DOHH2 (cell line): ENCODE results near the gene CPZ.
"Not testable (repeated sequence)": the region's sequence is repeated elsewhere in the genome, so short reads cannot be mapped to it uniquely, and the experiment has no call there.

ENCODE experiments used
- H3F3A ChIP-seq: fragments of 200-600 bp; sonication (generic), shearing (Covaris generic); 2 replicates; pipeline ENCODE4 v1.6.0; 2016; ENCODE audit warnings: antibody characterized with exemption, mild to moderate bottlenecking; ENCODE audit not compliant: control insufficient read depth, insufficient read depth
- H3K27ac ChIP-seq: fragments of 200-600 bp; sonication (generic); 2 replicates; pipeline ENCODE4 v1.5.1; 2014; ENCODE audit warnings: low read depth, mild to moderate bottlenecking, low read length, moderate library complexity
- H3K27me3 ChIP-seq: fragments of 200-600 bp; sonication (generic); 2 replicates; pipeline ENCODE4 v1.6.1; 2014; ENCODE audit warnings: mild to moderate bottlenecking, low read length, mixed read lengths; ENCODE audit not compliant: control insufficient read depth
- H3K36me3 ChIP-seq: fragments of 200-600 bp; sonication (generic); 2 replicates; pipeline ENCODE4 v1.6.1; 2014; ENCODE audit warnings: mild to moderate bottlenecking, low read length, moderate library complexity, mixed read lengths; ENCODE audit not compliant: control insufficient read depth
- H3K4me1 ChIP-seq: fragments of 200-600 bp; sonication (generic); 2 replicates; pipeline ENCODE4 v1.6.1; 2014; ENCODE audit warnings: mild to moderate bottlenecking, low read length, mixed read lengths; ENCODE audit not compliant: control insufficient read depth
- H3K4me2 ChIP-seq: fragments of 200-600 bp; sonication (generic); 2 replicates; pipeline ENCODE4 v1.6.0; 2014; ENCODE audit warnings: mild to moderate bottlenecking, low read length, moderate library complexity
- H3K4me3 ChIP-seq: fragments of 200-600 bp; sonication (generic); 2 replicates; pipeline ENCODE4 v1.5.1; 2014; ENCODE audit warnings: mild to moderate bottlenecking, low read length, mixed read lengths
- H3K79me2 ChIP-seq: fragments of 200-600 bp; sonication (generic); 2 replicates; pipeline ENCODE4 v1.6.1; 2014; ENCODE audit warnings: mild to moderate bottlenecking, low read length, mixed read lengths; ENCODE audit not compliant: control insufficient read depth
- H3K9me2 ChIP-seq: fragments of 200-600 bp; sonication (generic); replicated peaks from 2 replicates; pipeline ENCODE4 v1.6.1; 2014; ENCODE audit warnings: mild to moderate bottlenecking, low read length, mixed read lengths; ENCODE audit not compliant: control insufficient read depth
- H3K9me3 ChIP-seq: fragments of 200-600 bp; sonication (generic); 2 replicates; pipeline ENCODE4 v1.6.1; 2014; ENCODE audit warnings: antibody characterized with exemption, low read length, mixed read lengths; ENCODE audit not compliant: control insufficient read depth, insufficient read depth
- H4K20me1 ChIP-seq: fragments of 200-600 bp; sonication (generic); 2 replicates; pipeline ENCODE4 v1.6.0; 2014; ENCODE audit warnings: low read depth, mild to moderate bottlenecking, antibody characterized with exemption, low read length, moderate library complexity; ENCODE audit not compliant: control insufficient read depth, insufficient read depth
- CTCF ChIP-seq: fragments of 200-600 bp; sonication (generic); IDR thresholded peaks from one replicate; pipeline ENCODE4 v1.5.1; 2014; ENCODE audit warnings: antibody characterized with exemption, mild to moderate bottlenecking, low read depth, low read length; ENCODE audit not compliant: poor library complexity, severe bottlenecking
- EZH2phosphoT487 ChIP-seq: fragments of 200-600 bp; sonication (generic); IDR thresholded peaks from 2 replicates; pipeline ENCODE4 v1.6.1; 2017; ENCODE audit warnings: borderline replicate concordance, mild to moderate bottlenecking, antibody characterized with exemption, low read length, moderate library complexity, mixed read lengths

CPZ gene

GRCh38 chr4:8573266-8573665 is 19.3 kb upstream of the CPZ start:
- H3K79me2 ChIP-seq, result no peaks in the 10 kb centered on the region
- no peak overlapping the region for H3K27ac ChIP-seq
- no peaks in the 10 kb centered on the region for H3F3A ChIP-seq

GRCh38 chr4:8574796-8575370 is 17.7 kb upstream of the CPZ start:
- no peaks in the 10 kb centered on the region for H3F3A ChIP-seq
- H3K4me1 ChIP-seq, result no peaks in the 10 kb centered on the region
- H3K9me2 ChIP-seq, result no peaks in the 10 kb centered on the region
- no peak overlapping the region for H3K27ac ChIP-seq
- no peak overlapping the region for H3K4me3 ChIP-seq
- H3K4me2 ChIP-seq, result no peak overlapping the region
- H3K36me3 ChIP-seq, result no peaks in the 10 kb centered on the region
- no peaks in the 10 kb centered on the region for H4K20me1 ChIP-seq
- H3K79me2 ChIP-seq, result no peaks in the 10 kb centered on the region
- H3K9me3 ChIP-seq, result no peaks in the 10 kb centered on the region
- no peaks in the 10 kb centered on the region for H3K27me3 ChIP-seq
- TF ChIP-seq EZH2phosphoT487, result no peak
- no peak for TF ChIP-seq CTCF

More at GRCh38 chr4:8573266-8573665, 19.3 kb upstream of the CPZ start:
- Histone ChIP-seq H3K9me2 (no peaks in the 10 kb centered on the region), H3K4me1 (no peaks in the 10 kb centered on the region), H3K4me3 (no peak overlapping the region), H4K20me1 (no peaks in the 10 kb centered on the region), H3K27me3 (no peaks in the 10 kb centered on the region), H3K9me3 (no peaks in the 10 kb centered on the region; the same call in 1 of the 2 replicates), H3K36me3 (no peaks in the 10 kb centered on the region), H3K4me2 (no peak overlapping the region)
- TF ChIP-seq CTCF (no peak), EZH2phosphoT487 (no peak)

- Histone ChIP-seq H3K27ac (no peak overlapping the region), H3K27me3 (no peaks in the 10 kb centered on the region), H3K4me2 (no peak overlapping the region), H3K36me3 (no peaks in the 10 kb centered on the region), H3K4me3 (no peak overlapping the region), H3K9me2 (no peaks in the 10 kb centered on the region), H3F3A (no peaks in the 10 kb centered on the region), H3K79me2 (no peaks in the 10 kb centered on the region), H3K9me3 (no peaks in the 10 kb centered on the region), H4K20me1 (no peaks in the 10 kb centered on the region), H3K4me1 (no peaks in the 10 kb centered on the region)
- TF ChIP-seq EZH2phosphoT487 (no peak), CTCF (no peak)
Observed at GRCh38 chr4:8575457-8575856, 17.1 kb upstream of the CPZ start.

GRCh38 chr4:8576591-8576990 is 16.0 kb upstream of the CPZ start:
- H4K20me1 ChIP-seq, H3K9me2 ChIP-seq, H3K36me3 ChIP-seq, H3K27me3 ChIP-seq, H3K27ac ChIP-seq, H3K4me1 ChIP-seq, H3K4me2 ChIP-seq, H3K4me3 ChIP-seq, H3K79me2 ChIP-seq, H3F3A ChIP-seq, H3K9me3 ChIP-seq: not testable (repeated sequence)
